Neural progenitor cell (in vitro differentiated cells): ENCODE measurements around the gene TRIM49D2. TPM values are rescaled to one million over a fixed set of nuclear protein-coding genes. Genes with fewer than 3 reads are reported as not detected.

Experiments used
- small RNA-seq: library from RNA; depleted of rRNA; stranded (forward); fragments of <200 nt; gene quantifications from one replicate; pipeline ENCODE3, GENCODE V24; 2015
- total RNA-seq: library from RNA; depleted of rRNA; stranded (reverse); fragments of >200 nt; gene quantifications from 2 replicates; pipeline ENCODE4 v1.2.3, GENCODE V29; 2015; ENCODE audit warnings: low replicate concordance

TRIM49D2 gene
- total RNA-seq, 1 donor from 2014 or later: not detected

Small RNA genes lying within 50 kb of the gene (small RNA-seq; reads per million reads assigned to genes)
- not detected for gene AP004607.1

Other genes with a start within 250 kb of the TRIM49D2 start
- gene TRIM77, start 213.8 kb upstream of the TRIM49D2 start, total RNA-seq: not detected in 2 replicates
- gene TRIM49, start 115.5 kb upstream of the TRIM49D2 start, total RNA-seq: not detected in 2 replicates
- not detected in 2 replicates for gene TRIM64B, start 45.6 kb upstream of the TRIM49D2 start, total RNA-seq
- gene TRIM49D1, start 1.8 kb upstream of the TRIM49D2 start, total RNA-seq: not detected in 2 replicates
- not detected in 2 replicates for gene TRIM64, start 42.0 kb downstream of the TRIM49D2 start, total RNA-seq
- not detected in 2 replicates for gene TRIM49C, start 107.0 kb downstream of the TRIM49D2 start, total RNA-seq
- gene UBTFL1, start 161.9 kb downstream of the TRIM49D2 start, total RNA-seq: not detected in 2 replicates
- 24.6 and 67.1 TPM in 2 replicates for gene NAALAD2, start 210.6 kb downstream of the TRIM49D2 start, total RNA-seq